CD4-positive, CD25-positive, alpha-beta regulatory T cell (primary cell): ENCODE results near the gene CTBP2. TPM values are rescaled to one million over a fixed set of nuclear protein-coding genes. Genes with fewer than 3 reads are reported as not detected.

Experiments used
- ATAC-seq, 2 donors: fragments of 150-1000 bp; cut with Tn5 transposase; one replicate each; pipeline ENCODE4 v1.10.0; 2021; ENCODE audit warnings: low read depth in 2 of 2, moderate number of reproducible peaks in 2 of 2, moderate library complexity in 1 of 2
- DNase-seq, 3 donors: peaks; one replicate each; pipeline versions ENCODE4 v3.0.0 to v3.0.0-alpha.2; 2012 to 2022; ENCODE audit warnings: mixed read lengths in 1 of 3
- H3K27ac ChIP-seq: one replicate; pipeline ENCODE4 v1.7.0; 2013; ENCODE audit warnings: mild to moderate bottlenecking, low read length; ENCODE audit not compliant: insufficient read depth, poor library complexity, severe bottlenecking
- H3K27me3 ChIP-seq: one replicate; pipeline ENCODE4 v1.7.0; 2013; ENCODE audit warnings: low read length; ENCODE audit not compliant: control insufficient read depth, insufficient read depth
- H3K36me3 ChIP-seq: one replicate; pipeline ENCODE4 v1.7.0; 2013; ENCODE audit warnings: mild to moderate bottlenecking, low read length, moderate library complexity; ENCODE audit not compliant: control insufficient read depth, insufficient read depth
- H3K4me1 ChIP-seq: 2 replicates; pipeline ENCODE4 v1.7.0; 2013; ENCODE audit warnings: mild to moderate bottlenecking, low read length; ENCODE audit not compliant: insufficient read depth, control insufficient read depth, poor library complexity, severe bottlenecking
- H3K4me3 ChIP-seq: one replicate; pipeline ENCODE4 v1.7.0; 2013; ENCODE audit warnings: low read depth, mild to moderate bottlenecking, low read length, moderate library complexity
- H3K9me3 ChIP-seq, 2 experiments: 1 replicate in 1 of 2; 2 replicates in 1 of 2; pipeline ENCODE4 v1.7.0; 2013; ENCODE audit warnings: low read length in 2 of 2, mild to moderate bottlenecking in 1 of 2, moderate library complexity in 1 of 2; ENCODE audit not compliant: control insufficient read depth in 2 of 2
- H3K27ac Mint-ChIP-seq, 3 donors: one replicate each; pipeline ENCODE4 v1.8.0; 2020 to 2022; ENCODE audit warnings: mild to moderate bottlenecking in 3 of 3, mixed read lengths in 3 of 3, moderate library complexity in 2 of 3
- H3K27me3 Mint-ChIP-seq: one replicate; pipeline ENCODE4 v1.8.0; 2022; ENCODE audit warnings: mild to moderate bottlenecking, mixed read lengths
- H3K36me3 Mint-ChIP-seq: one replicate; pipeline ENCODE4 v1.8.0; 2020; ENCODE audit warnings: mixed read lengths
- H3K4me1 Mint-ChIP-seq, 4 donors: one replicate each; pipeline ENCODE4 v1.8.0; 2020 to 2022; ENCODE audit warnings: mixed read lengths in 4 of 4, mild to moderate bottlenecking in 1 of 4
- H3K4me3 Mint-ChIP-seq, 4 donors: one replicate each; pipeline ENCODE4 v1.8.0; 2020 to 2022; ENCODE audit warnings: mild to moderate bottlenecking in 4 of 4, mixed read lengths in 4 of 4, moderate library complexity in 3 of 4
- H3K9me3 Mint-ChIP-seq, 7 donors: one replicate each; pipeline ENCODE4 v1.8.0; 2020 to 2022; ENCODE audit warnings: mixed read lengths in 7 of 7, mild to moderate bottlenecking in 3 of 7, moderate library complexity in 2 of 7
- polyA plus RNA-seq, 4 donors: library from polyadenylated mRNA; unstranded; fragments of 300-500 nt; fragmentation: Illumina TruSeq; gene quantifications; one replicate each; pipeline ENCODE4 v1.2.3, GENCODE V29; 2021
- total RNA-seq: library from RNA; stranded (reverse); gene quantifications from one replicate; pipeline ENCODE4 v1.2.3, GENCODE V29; 2022

Gene CTBP2
- total and polyA plus RNA-seq, 5 donors from 2014 or later, result 0.10 to 0.49 (median 0.13) TPM; not detected in 2

DNA sequence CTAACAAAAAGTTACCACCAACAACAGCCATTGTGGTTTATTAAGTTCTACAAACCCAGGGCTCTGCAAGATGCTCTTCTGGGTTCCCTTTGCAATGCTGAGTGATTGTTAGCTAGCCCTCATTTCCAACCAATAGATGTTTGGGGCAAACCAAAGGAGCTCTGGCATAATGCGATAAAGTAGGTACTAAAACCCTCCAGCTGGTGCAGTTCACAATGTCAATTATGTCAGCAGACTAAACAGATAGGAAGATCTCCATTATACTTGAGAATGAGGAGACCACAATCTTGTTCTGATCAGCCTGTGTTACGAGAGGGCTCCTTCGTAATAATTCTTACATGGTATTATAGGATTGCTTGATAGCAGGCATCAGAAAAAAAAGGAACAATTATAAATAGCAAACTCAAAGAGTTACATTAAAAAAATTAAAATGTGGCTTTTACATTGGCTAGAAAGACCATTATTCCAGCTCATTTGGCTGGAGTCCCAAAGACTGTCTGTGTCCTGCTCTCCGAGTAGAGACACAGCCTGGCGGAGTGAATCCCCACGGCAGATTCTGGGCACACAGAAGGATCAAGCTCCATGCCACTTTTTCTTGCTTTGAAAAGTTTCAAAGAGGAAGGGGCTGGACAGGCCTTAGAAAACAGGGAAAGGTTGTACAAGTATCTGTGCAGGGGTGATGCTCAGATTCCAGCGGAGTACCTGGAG is 124.6 kb downstream of the CTBP2 start:
- Mint-ChIP-seq H3K27me3 (peaks cover 9% of the 10 kb centered on the region), H3K27ac (no peak overlapping the region), H3K4me3 (no peak overlapping the region), H3K36me3 (no peaks in the 10 kb centered on the region), H3K4me1 (no peaks in the 10 kb centered on the region), H3K9me3 (peaks cover 0 to 2% (median 0%) of the 10 kb centered on the region in 7 donors)
- H3K4me1 ChIP-seq, result no peaks in the 10 kb centered on the region
- H3K9me3 ChIP-seq, result no peaks in the 10 kb centered on the region
- H3K27ac ChIP-seq, result no peak overlapping the region
- no peaks in the 10 kb centered on the region for H3K27me3 ChIP-seq
- DNase-seq (no peak), ATAC-seq (no peak)
- H3K36me3 ChIP-seq, result no peaks in the 10 kb centered on the region
- no peak overlapping the region for H3K4me3 ChIP-seq

DNA sequence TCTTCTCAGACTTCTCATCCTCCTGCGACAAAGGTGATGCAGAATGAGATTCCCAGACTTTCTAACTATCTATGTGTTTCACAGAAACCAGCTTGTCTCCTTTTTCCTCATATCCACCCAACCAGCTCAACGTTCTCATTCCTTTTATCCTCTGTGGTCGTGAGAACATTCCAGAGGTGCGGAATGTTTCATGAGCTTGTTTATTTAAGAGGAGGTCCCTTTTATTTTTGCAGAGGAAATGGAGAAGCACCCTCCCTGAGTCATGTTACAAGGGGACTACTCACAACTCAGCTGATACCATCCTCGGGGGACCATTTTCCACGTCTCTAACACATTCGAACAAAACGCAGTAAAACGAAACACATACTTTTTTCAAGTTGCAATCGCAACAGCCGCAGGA is 125.2 kb downstream of the CTBP2 start:
- DNase-seq (no peak), ATAC-seq (no peak)
- Histone ChIP-seq H3K36me3 (no peaks in the 10 kb centered on the region), H3K27ac (no peak overlapping the region), H3K27me3 (no peaks in the 10 kb centered on the region), H3K9me3 (no peaks in the 10 kb centered on the region), H3K4me3 (no peak overlapping the region), H3K4me1 (no peaks in the 10 kb centered on the region)
- peaks cover 9% of the 10 kb centered on the region for H3K27me3 Mint-ChIP-seq
- H3K27ac Mint-ChIP-seq, result no peak overlapping the region
- no peaks in the 10 kb centered on the region for H3K4me1 Mint-ChIP-seq
- peaks cover 0 to 2% (median 0%) of the 10 kb centered on the region in 7 donors for H3K9me3 Mint-ChIP-seq
- no peak overlapping the region for H3K4me3 Mint-ChIP-seq
- H3K36me3 Mint-ChIP-seq, result no peaks in the 10 kb centered on the region

DNA sequence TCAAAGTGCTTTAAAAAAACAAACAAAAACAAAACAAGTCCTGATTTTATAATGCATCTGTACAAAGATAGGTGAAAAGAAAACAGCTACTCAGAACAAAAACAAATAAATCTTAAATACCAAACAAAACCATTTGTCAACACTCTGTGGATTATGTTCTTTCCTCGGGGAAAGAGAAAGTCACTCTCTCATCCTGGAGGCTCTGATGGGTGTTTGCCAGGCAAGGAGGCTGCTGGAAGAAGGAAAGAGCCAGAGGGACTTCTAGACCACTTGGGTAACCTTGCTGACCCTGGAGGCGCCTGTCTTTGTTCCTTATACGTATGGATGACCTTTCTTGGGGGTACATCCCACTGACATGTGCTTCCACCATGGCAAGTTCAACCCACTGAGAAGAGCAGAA is 125.7 kb downstream of the CTBP2 start:
- H3K27ac Mint-ChIP-seq, result no peak overlapping the region
- no peaks in the 10 kb centered on the region for H3K36me3 Mint-ChIP-seq
- ATAC-seq (no peak), DNase-seq (no peak)
- no peaks in the 10 kb centered on the region for H3K36me3 ChIP-seq
- peaks cover 0 to 2% (median 0%) of the 10 kb centered on the region in 7 donors for H3K9me3 Mint-ChIP-seq
- H3K27ac ChIP-seq, result no peak overlapping the region
- H3K4me1 ChIP-seq, result no peaks in the 10 kb centered on the region
- no peak overlapping the region for H3K4me3 Mint-ChIP-seq
- no peaks in the 10 kb centered on the region for H3K27me3 ChIP-seq
- H3K4me3 ChIP-seq, result no peak overlapping the region
- H3K4me1 Mint-ChIP-seq, result no peaks in the 10 kb centered on the region
- H3K9me3 ChIP-seq, result no peaks in the 10 kb centered on the region
- H3K27me3 Mint-ChIP-seq, result peaks cover 9% of the 10 kb centered on the region

DNA sequence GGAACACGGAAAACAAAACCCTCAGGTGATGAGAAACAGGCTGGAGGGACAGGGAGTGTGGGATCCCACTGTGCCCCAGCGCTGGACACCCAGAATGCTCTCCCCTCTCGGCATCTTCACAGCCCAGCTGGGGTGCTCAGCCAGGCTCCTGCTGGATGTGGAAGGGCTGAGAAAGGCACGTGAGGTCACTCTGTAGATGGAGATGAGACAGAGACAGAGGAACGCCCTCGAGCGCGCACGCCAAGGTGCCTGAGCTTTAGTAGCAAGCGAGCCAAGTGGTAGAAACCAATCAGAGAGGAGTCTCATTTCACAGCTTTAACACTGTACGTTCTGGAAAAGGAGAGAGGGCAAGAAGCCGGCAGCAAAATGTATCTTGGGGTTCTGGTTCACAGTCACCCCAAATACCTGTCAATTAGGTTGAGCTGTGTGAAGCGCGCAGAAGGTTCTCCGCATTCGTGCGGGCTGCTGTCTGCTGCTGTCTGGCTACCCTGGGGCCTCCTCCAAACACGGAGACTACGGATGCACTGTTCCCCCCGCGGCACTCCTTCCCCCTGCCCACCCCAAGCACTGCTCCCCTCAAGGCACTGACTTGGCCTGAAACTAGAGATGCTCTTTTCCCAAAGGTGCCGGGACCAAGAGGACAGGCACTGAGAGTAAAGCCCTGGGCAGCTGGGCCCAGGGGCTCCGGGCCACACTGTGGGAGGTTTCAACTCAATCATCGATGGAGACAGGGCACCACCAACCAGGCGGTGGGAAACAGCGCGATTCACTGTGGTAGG is 127.0 kb downstream of the CTBP2 start:
- no peaks in the 10 kb centered on the region for H3K9me3 ChIP-seq
- Mint-ChIP-seq H3K4me3 (no peak overlapping the region), H3K27ac (no peak overlapping the region), H3K36me3 (no peaks in the 10 kb centered on the region), H3K9me3 (peaks cover 0 to 2% (median 0%) of the 10 kb centered on the region in 7 donors), H3K27me3 (peaks cover 9% of the 10 kb centered on the region), H3K4me1 (no peaks in the 10 kb centered on the region)
- H3K27ac ChIP-seq, result no peak overlapping the region
- no peaks in the 10 kb centered on the region for H3K36me3 ChIP-seq
- no peaks in the 10 kb centered on the region for H3K4me1 ChIP-seq
- DNase-seq, result no peak
- ATAC-seq, result no peak
- H3K4me3 ChIP-seq, result no peak overlapping the region
- no peaks in the 10 kb centered on the region for H3K27me3 ChIP-seq

DNA sequence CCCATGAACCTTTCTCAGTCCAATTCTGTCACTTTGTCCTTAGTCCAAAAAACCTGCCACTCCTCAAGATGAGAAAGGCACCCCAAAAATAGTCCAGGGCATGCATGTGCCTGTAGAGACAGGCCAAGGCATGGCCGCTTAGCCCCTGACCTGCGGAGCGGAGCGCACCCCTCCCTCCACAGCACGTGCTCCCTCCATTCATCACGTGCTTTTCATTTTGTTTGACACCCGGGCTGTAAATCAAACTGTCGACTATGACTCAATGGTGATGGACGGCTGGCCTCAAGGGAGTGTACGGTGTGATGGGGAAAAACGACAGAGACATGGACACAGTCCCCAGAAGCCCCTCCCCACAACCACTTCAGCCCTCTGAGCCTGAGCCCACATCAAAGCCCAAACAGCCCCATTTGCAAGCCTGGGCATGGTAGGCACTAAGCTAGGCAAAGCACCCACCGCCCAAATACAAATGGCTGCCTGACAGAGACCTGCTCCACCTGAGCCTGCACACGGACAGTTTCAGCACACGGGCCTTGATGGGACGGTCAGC is 127.8 kb downstream of the CTBP2 start:
- DNase-seq (no peak), ATAC-seq (no peak)
- Mint-ChIP-seq H3K4me3 (no peak overlapping the region), H3K4me1 (no peaks in the 10 kb centered on the region), H3K27me3 (peaks cover 9% of the 10 kb centered on the region), H3K9me3 (no peaks in the 10 kb centered on the region), H3K27ac (no peak overlapping the region), H3K36me3 (no peaks in the 10 kb centered on the region)
- Histone ChIP-seq H3K4me1 (no peaks in the 10 kb centered on the region), H3K9me3 (no peaks in the 10 kb centered on the region), H3K36me3 (no peaks in the 10 kb centered on the region), H3K27ac (no peak overlapping the region), H3K4me3 (no peak overlapping the region), H3K27me3 (no peaks in the 10 kb centered on the region)

DNA sequence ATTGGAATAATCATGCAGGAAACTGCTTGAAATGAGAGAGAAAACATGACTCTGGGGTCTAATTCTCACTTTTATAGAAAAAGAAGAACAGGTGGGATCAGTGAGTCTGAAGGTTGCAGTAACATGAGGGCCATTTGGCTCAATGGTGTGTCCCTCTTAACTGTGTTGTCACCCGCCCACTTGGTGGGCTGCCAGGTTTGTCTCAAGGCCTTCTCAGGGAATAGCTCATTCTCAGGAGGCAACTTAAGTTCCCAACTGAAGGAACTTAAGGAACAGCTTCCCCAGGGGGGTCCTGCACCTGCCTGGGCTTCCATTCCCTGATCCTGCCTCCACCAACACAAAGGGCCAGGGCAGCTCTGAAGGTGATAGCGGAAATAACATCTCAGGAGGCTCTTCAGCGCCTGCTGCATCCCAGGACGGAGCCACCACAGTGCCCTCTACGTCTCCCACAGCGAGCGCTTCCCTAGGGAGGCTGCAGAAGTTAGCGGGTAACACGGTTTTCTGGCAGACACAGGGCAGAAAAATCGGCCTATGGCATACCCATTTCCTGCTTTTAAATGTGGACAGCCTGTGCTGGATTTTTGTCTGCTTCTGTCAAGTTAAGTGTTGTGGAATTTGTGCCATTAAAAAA is 129.7 kb downstream of the CTBP2 start:
- Histone ChIP-seq H3K9me3 (no peaks in the 10 kb centered on the region), H3K4me1 (no peaks in the 10 kb centered on the region), H3K36me3 (no peaks in the 10 kb centered on the region), H3K4me3 (no peak overlapping the region), H3K27ac (no peak overlapping the region), H3K27me3 (no peaks in the 10 kb centered on the region)
- Mint-ChIP-seq H3K4me1 (no peaks in the 10 kb centered on the region), H3K36me3 (no peaks in the 10 kb centered on the region), H3K27ac (no peak overlapping the region), H3K9me3 (no peaks in the 10 kb centered on the region), H3K27me3 (peaks cover 3% of the 10 kb centered on the region), H3K4me3 (no peak overlapping the region)
- DNase-seq (no peak), ATAC-seq (no peak)

DNA sequence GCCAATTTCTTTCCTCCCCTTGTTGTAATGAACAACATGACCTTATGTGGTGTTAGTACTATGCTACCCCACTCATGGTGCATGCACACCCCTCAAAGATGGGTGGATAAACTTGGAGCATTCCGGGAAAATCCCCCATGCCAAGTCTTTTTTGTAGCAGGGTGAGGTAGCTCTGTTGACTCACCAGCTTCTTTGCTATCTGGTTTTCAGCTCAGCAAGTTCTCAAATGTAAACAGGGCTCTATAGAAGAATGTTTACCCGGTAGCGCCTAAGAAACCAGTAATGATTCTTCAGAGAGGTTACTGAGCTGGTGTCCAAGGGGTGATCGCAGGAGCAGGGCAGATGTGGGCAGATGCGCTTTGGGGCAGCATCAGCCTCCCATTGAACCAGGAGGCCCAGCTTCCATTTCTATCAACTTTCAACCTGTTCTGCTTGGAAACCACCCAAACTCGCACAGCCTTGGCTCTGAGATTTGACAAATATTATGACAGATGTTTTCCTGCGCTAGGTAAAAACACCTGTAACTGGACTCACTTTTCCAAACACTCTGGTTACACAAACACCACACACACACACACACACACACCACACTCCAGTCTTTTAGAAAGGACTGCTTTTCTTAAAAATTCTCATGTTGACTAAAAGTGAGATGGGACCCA is 130.7 kb downstream of the CTBP2 start:
- Histone ChIP-seq H3K9me3 (no peaks in the 10 kb centered on the region), H3K27ac (no peak overlapping the region), H3K27me3 (no peaks in the 10 kb centered on the region), H3K4me1 (no peaks in the 10 kb centered on the region), H3K36me3 (no peaks in the 10 kb centered on the region), H3K4me3 (no peak overlapping the region)
- Mint-ChIP-seq H3K4me3 (no peak overlapping the region), H3K36me3 (no peaks in the 10 kb centered on the region), H3K27me3 (no peaks in the 10 kb centered on the region), H3K4me1 (no peaks in the 10 kb centered on the region), H3K27ac (no peak overlapping the region), H3K9me3 (no peaks in the 10 kb centered on the region)
- ATAC-seq, result no peak
- DNase-seq, result no peak
